ENCODE measurements around the gene TBC1D21.

DNA sequence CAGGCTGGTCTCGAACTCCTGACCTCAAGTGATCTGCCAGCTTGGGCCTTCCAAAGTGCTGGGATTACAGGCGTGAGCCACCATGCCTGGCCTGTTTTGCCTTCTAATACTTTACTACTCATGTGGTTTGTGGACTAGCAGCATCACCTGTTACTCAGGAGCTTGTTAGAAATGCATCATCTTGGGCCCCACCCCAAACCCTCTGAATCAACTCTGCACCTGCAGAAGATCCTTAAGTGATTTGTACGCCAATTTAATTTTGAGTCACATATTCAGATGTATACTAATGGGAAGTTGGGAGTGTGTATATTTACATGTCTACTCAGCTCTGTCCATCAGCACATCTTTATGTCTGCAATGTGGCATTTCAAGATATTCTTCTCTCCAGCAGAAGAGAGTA lies 6.1 kb downstream of the TBC1D21 start:
- TF ChIP-seq CTCF (conservative IDR thresholded peaks at IDR 0.05; ENCODE audit: low read depth, low read length) (no peak), POLR2A (IDR thresholded peaks at IDR 0.05; ENCODE audit: low read depth, low read length) (no peak)

Measured in IMR-90 (cell line).